Measurements from ENCODE around the gene MCMBP.
A peak's percentile ranks its signal among the peaks of the same experiment; 100 is the strongest.

The MCMBP gene

DNA sequence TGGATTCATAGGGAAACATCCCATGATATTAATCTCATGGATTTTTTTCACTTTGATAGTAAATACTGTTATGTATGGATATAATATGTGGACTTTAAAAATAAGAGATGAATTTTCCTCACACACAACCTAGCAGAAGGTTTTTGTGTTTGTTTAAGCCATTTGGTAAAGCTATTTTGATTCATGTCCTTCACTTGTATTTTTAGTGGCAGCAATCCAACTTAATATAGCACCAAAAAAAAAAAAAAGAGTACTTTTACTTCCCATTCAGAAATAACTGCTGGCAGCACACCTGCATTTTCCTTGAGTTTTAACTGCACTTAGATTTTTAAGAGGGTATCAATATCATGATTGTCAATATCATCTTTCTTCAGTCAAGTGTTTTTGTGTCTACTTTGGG is 60.0 kb downstream of the MCMBP start:
- no peaks in the 10 kb centered on the region for H4K20me1 ChIP-seq (ENCODE audit: insufficient read depth, low read length, poor library complexity, severe bottlenecking)
- H3K4me2 ChIP-seq (ENCODE audit: low read depth, low read length, poor library complexity, severe bottlenecking), result no peak overlapping the region
- no peaks in the 10 kb centered on the region for H3K9me2 ChIP-seq (replicated peaks; ENCODE audit: low read depth, low read length)
- peaks cover 5% of the 10 kb centered on the region for H3K4me1 ChIP-seq (ENCODE audit: insufficient read depth, low read length, poor library complexity, severe bottlenecking)
- H3K4me3 ChIP-seq (ENCODE audit: low read length, poor library complexity, severe bottlenecking), result no peak overlapping the region
- H3K9me3 ChIP-seq (ENCODE audit: insufficient read depth, low read depth, low read length), result no peaks in the 10 kb centered on the region
- no peak overlapping the region for H3K9ac ChIP-seq (ENCODE audit: low read depth, low read length, poor library complexity, severe bottlenecking)
- H2AFZ ChIP-seq (ENCODE audit: low read length), result no peak overlapping the region
- H3K27me3 ChIP-seq (ENCODE audit: insufficient read depth, low read length, poor library complexity, severe bottlenecking), result no peaks in the 10 kb centered on the region
- TF ChIP-seq CTCF (conservative IDR thresholded peaks at IDR 0.05; ENCODE audit: low read length) (no peak), EZH2phosphoT487 (IDR thresholded peaks at IDR 0.05; ENCODE audit: borderline replicate concordance) (no peak)
- no peaks in the 10 kb centered on the region for H3F3A ChIP-seq (ENCODE audit: low read depth)
- H3K79me2 ChIP-seq (ENCODE audit: insufficient read depth, low read length), result no peaks in the 10 kb centered on the region
- H3K36me3 ChIP-seq (ENCODE audit: insufficient read depth, low read length), result no peaks in the 10 kb centered on the region

DNA sequence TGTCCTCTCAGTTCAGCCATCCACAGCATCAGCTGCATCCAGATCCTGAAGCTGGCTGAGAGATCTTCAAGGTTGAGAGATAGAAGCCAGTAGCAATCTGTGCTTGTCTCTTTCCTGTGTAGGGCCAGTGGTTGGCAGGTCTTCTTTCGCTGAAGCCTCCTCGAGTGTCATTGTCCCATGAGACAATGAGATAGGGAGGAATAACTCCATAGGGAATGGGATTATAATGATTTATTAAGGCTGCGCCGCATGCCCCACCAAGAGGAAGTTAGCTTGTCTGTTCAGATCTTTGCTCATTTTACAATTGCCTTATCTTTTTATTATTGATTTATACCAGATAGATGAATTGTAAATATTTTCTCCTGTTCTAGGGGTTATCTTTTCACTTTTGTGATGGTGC is 61.5 kb downstream of the MCMBP start:
- H3K9me3 ChIP-seq (ENCODE audit: insufficient read depth, low read depth, low read length), result no peaks in the 10 kb centered on the region
- H3K27me3 ChIP-seq (ENCODE audit: insufficient read depth, low read length, poor library complexity, severe bottlenecking), result no peaks in the 10 kb centered on the region
- no peak overlapping the region for H3K4me2 ChIP-seq (ENCODE audit: low read depth, low read length, poor library complexity, severe bottlenecking)
- H3K9me2 ChIP-seq (replicated peaks; ENCODE audit: low read depth, low read length), result no peaks in the 10 kb centered on the region
- H3K4me1 ChIP-seq (ENCODE audit: insufficient read depth, low read length, poor library complexity, severe bottlenecking), result peaks cover 10% of the 10 kb centered on the region
- no peaks in the 10 kb centered on the region for H3K36me3 ChIP-seq (ENCODE audit: insufficient read depth, low read length)
- H3F3A ChIP-seq (ENCODE audit: low read depth), result no peaks in the 10 kb centered on the region
- no peak overlapping the region for H3K4me3 ChIP-seq (ENCODE audit: low read length, poor library complexity, severe bottlenecking)
- H2AFZ ChIP-seq (ENCODE audit: low read length), result no peak overlapping the region
- no peak overlapping the region for H3K9ac ChIP-seq (ENCODE audit: low read depth, low read length, poor library complexity, severe bottlenecking)
- H4K20me1 ChIP-seq (ENCODE audit: insufficient read depth, low read length, poor library complexity, severe bottlenecking), result no peaks in the 10 kb centered on the region
- no peaks in the 10 kb centered on the region for H3K79me2 ChIP-seq (ENCODE audit: insufficient read depth, low read length)
- TF ChIP-seq EZH2phosphoT487 (IDR thresholded peaks at IDR 0.05; ENCODE audit: borderline replicate concordance) (no peak), CTCF (conservative IDR thresholded peaks at IDR 0.05; ENCODE audit: low read length) (no peak)

GRCh38 chr10:119807960-119808697 is 64.5 kb downstream of the MCMBP start:
- no peaks in the 10 kb centered on the region for H4K20me1 ChIP-seq (ENCODE audit: insufficient read depth, low read length, poor library complexity, severe bottlenecking)
- H3K79me2 ChIP-seq (ENCODE audit: insufficient read depth, low read length), result no peaks in the 10 kb centered on the region
- H3K36me3 ChIP-seq (ENCODE audit: insufficient read depth, low read length), result no peaks in the 10 kb centered on the region; the same call in 1 of the 2 replicates
- no peak for TF ChIP-seq EZH2phosphoT487 (IDR thresholded peaks at IDR 0.05; ENCODE audit: borderline replicate concordance)
- no peak for TF ChIP-seq CTCF (conservative IDR thresholded peaks at IDR 0.05; ENCODE audit: low read length)
- H3K9me3 ChIP-seq (ENCODE audit: insufficient read depth, low read depth, low read length), result no peaks in the 10 kb centered on the region
- no peaks in the 10 kb centered on the region for H3K27me3 ChIP-seq (ENCODE audit: insufficient read depth, low read length, poor library complexity, severe bottlenecking)
- H3F3A ChIP-seq (ENCODE audit: low read depth), result no peaks in the 10 kb centered on the region
- H2AFZ ChIP-seq (ENCODE audit: low read length), result no peak overlapping the region
- H3K9ac ChIP-seq (ENCODE audit: low read depth, low read length, poor library complexity, severe bottlenecking), result no peak overlapping the region
- H3K9me2 ChIP-seq (replicated peaks; ENCODE audit: low read depth, low read length), result no peaks in the 10 kb centered on the region
- H3K4me3 ChIP-seq (ENCODE audit: low read length, poor library complexity, severe bottlenecking), result no peak overlapping the region
- peaks cover 10% of the 10 kb centered on the region for H3K4me1 ChIP-seq (ENCODE audit: insufficient read depth, low read length, poor library complexity, severe bottlenecking)
- H3K4me2 ChIP-seq (ENCODE audit: low read depth, low read length, poor library complexity, severe bottlenecking), result peak overlapping the region; percentile 33
